NCI-H748 treated with DMSO at 0.1 percent for 48 hours (cell line): Measurements from ENCODE around the gene C16orf74.

Experiments used
- DNase-seq: peaks from one replicate; lab custom pipeline; 2025; lab: John Stamatoyannopoulos, UW

C16orf74 gene

GRCh38 chr16:85750827-85751697 lies at the start of gene C16orf74:
Gene C16orf74 (minus strand): TSS chr16:85751096. CDS start chr16:85735217, 15,879 bp downstream.
- DNase-seq: no peak

GRCh38 chr16:85800321-85800669 lies 49.4 kb upstream of the C16orf74 start:
- no peak for DNase-seq

GRCh38 chr16:85799497-85800320 lies 48.8 kb upstream of the C16orf74 start, which contains the start of the genes COX4I1 and EMC8:
Gene COX4I1 (plus strand): TSS chr16:85799695. CDS start chr16:85801206, 1,511 bp downstream.
Gene EMC8 (minus strand): TSS chr16:85799544. CDS start chr16:85799295, 249 bp downstream.
- peak; percentile 52 for DNase-seq

- DNase-seq: no peak
Observed at GRCh38 chr16:85798901-85799496, 48.1 kb upstream of the C16orf74 start.

- DNase-seq: no peak
Observed at GRCh38 chr16:85798283-85798776, 47.4 kb upstream of the C16orf74 start.

GRCh38 chr16:85796599-85796998 lies 45.7 kb upstream of the C16orf74 start:
- no peak for DNase-seq

GRCh38 chr16:85796152-85796551 lies 45.3 kb upstream of the C16orf74 start:
- DNase-seq: no peak

- DNase-seq: no peak
Observed at GRCh38 chr16:85794696-85795095, 43.8 kb upstream of the C16orf74 start.

- DNase-seq: no peak
Observed at GRCh38 chr16:85793662-85794298, 42.9 kb upstream of the C16orf74 start.

GRCh38 chr16:85789773-85790172 lies 38.9 kb upstream of the C16orf74 start:
- no peak for DNase-seq

GRCh38 chr16:85788819-85789218 lies 37.9 kb upstream of the C16orf74 start:
- no peak for DNase-seq

- DNase-seq: no peak
Observed at GRCh38 chr16:85785927-85786326, 35.0 kb upstream of the C16orf74 start.

- no peak for DNase-seq
Observed at GRCh38 chr16:85784813-85785212, 33.9 kb upstream of the C16orf74 start.

- no peak for DNase-seq
Observed at GRCh38 chr16:85783441-85783840, 32.5 kb upstream of the C16orf74 start.

GRCh38 chr16:85782451-85782850 lies 31.6 kb upstream of the C16orf74 start:
- DNase-seq: no peak

GRCh38 chr16:85781695-85782370 lies 30.9 kb upstream of the C16orf74 start:
- no peak for DNase-seq

GRCh38 chr16:85781156-85781555 lies 30.3 kb upstream of the C16orf74 start:
- no peak for DNase-seq

- no peak for DNase-seq
Observed at GRCh38 chr16:85780281-85780680, 29.4 kb upstream of the C16orf74 start.

- DNase-seq: no peak
Observed at GRCh38 chr16:85778873-85779272, 28.0 kb upstream of the C16orf74 start.

GRCh38 chr16:85777583-85778310 lies 26.9 kb upstream of the C16orf74 start:
- DNase-seq: no peak
